ENCODE measurements around the gene SEMA3G.

DNA sequence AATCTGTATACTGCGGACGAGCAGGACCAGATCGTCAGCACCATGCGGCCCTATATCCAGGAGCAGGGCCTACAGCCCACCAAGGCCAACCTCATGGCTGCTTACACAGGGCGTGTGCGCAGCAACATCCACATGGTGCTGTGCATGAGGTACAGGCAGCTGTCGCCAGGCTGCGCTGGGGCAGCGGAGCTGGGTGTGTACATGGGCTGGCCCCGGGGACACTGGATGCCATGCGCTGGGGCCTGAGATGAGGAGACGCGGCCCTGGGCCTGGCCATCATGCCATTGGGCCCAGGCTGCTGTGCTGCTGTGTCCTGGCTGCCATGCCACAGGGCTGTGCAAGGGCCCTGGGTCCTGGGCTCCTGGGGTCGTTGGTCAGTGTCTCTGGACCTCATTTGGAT, 61.5 kb downstream of the SEMA3G start:
- TF ChIP-seq, protein P1, sequence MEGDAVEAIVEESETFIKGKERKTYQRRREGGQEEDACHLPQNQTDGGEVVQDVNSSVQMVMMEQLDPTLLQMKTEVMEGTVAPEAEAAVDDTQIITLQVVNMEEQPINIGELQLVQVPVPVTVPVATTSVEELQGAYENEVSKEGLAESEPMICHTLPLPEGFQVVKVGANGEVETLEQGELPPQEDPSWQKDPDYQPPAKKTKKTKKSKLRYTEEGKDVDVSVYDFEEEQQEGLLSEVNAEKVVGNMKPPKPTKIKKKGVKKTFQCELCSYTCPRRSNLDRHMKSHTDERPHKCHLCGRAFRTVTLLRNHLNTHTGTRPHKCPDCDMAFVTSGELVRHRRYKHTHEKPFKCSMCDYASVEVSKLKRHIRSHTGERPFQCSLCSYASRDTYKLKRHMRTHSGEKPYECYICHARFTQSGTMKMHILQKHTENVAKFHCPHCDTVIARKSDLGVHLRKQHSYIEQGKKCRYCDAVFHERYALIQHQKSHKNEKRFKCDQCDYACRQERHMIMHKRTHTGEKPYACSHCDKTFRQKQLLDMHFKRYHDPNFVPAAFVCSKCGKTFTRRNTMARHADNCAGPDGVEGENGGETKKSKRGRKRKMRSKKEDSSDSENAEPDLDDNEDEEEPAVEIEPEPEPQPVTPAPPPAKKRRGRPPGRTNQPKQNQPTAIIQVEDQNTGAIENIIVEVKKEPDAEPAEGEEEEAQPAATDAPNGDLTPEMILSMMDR (IDR thresholded peaks at IDR 0.05; ENCODE audit: poor library complexity, severe bottlenecking): no peak
- TF ChIP-seq TAF1 (IDR thresholded peaks at IDR 0.05; ENCODE audit: low read depth) (no peak), POLR2AphosphoS5 (IDR thresholded peaks at IDR 0.05) (no peak), EP300 (conservative IDR thresholded peaks at IDR 0.05; ENCODE audit: poor library complexity, severe bottlenecking) (no peak), MXI1 (conservative IDR thresholded peaks at IDR 0.05; ENCODE audit: poor library complexity, severe bottlenecking) (no peak), RAD21 (conservative IDR thresholded peaks at IDR 0.05) (no peak), SMC3 (conservative IDR thresholded peaks at IDR 0.05; ENCODE audit: poor library complexity) (no peak), EZH2 (IDR thresholded peaks at IDR 0.05; ENCODE audit: borderline replicate concordance, insufficient read depth, low read length, poor library complexity, severe bottlenecking) (no peak)
- TF ChIP-seq, protein P2, sequence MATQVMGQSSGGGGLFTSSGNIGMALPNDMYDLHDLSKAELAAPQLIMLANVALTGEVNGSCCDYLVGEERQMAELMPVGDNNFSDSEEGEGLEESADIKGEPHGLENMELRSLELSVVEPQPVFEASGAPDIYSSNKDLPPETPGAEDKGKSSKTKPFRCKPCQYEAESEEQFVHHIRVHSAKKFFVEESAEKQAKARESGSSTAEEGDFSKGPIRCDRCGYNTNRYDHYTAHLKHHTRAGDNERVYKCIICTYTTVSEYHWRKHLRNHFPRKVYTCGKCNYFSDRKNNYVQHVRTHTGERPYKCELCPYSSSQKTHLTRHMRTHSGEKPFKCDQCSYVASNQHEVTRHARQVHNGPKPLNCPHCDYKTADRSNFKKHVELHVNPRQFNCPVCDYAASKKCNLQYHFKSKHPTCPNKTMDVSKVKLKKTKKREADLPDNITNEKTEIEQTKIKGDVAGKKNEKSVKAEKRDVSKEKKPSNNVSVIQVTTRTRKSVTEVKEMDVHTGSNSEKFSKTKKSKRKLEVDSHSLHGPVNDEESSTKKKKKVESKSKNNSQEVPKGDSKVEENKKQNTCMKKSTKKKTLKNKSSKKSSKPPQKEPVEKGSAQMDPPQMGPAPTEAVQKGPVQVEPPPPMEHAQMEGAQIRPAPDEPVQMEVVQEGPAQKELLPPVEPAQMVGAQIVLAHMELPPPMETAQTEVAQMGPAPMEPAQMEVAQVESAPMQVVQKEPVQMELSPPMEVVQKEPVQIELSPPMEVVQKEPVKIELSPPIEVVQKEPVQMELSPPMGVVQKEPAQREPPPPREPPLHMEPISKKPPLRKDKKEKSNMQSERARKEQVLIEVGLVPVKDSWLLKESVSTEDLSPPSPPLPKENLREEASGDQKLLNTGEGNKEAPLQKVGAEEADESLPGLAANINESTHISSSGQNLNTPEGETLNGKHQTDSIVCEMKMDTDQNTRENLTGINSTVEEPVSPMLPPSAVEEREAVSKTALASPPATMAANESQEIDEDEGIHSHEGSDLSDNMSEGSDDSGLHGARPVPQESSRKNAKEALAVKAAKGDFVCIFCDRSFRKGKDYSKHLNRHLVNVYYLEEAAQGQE (IDR thresholded peaks at IDR 0.05; ENCODE audit: borderline replicate concordance): no peak

Data from neural cell (in vitro differentiated cells).